ENCODE measurements around the gene DCAF6. TPM values are rescaled to one million over a fixed set of nuclear protein-coding genes. Genes with fewer than 3 reads are reported as not detected.

DCAF6 gene
- total RNA-seq, 1 experiment from 2014 or later = 31.9 TPM

DNA sequence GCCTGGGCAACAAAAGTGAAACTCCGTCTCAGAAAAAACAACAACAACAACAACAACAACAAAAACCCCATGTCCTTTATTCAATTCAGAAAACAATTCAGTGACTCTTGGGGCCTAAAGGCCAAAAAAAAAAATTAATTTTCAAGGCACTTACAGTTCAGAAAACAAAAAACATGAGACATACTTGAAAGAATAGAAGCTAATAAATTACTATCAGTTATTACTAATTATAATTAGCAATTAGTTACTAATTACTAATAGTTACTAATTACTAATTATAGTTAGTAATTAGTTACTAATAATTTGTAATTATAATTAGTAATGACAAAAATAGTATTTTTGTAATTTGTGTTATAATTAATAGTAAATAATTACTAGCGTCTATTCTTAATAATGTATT lies 57.2 kb downstream of the DCAF6 start:
- POLR2A ChIA-PET (ENCODE audit: low non-redundant PET) = no interaction called here
- no peaks in the 10 kb centered on the region for H3K9me3 ChIP-seq (ENCODE audit: low read depth, low read length, poor library complexity, severe bottlenecking)
- H3K27ac ChIP-seq (ENCODE audit: low read depth, low read length, poor library complexity, severe bottlenecking) = no peak overlapping the region
- BruUV-seq (replicated peaks) = no TSS peak
- intact Hi-C loops (cut with micrococcal nuclease; ENCODE audit: unreplicated experiment) = no loop called here
- no peak overlapping the region for H3K4me3 ChIP-seq (ENCODE audit: low read depth, low read length, poor library complexity, severe bottlenecking)
- H3K4me1 ChIP-seq (ENCODE audit: insufficient read depth, low read length, poor library complexity, severe bottlenecking) = no peaks in the 10 kb centered on the region
- H3K36me3 ChIP-seq (ENCODE audit: insufficient read depth, low read length, poor library complexity, severe bottlenecking) = peaks cover 7% of the 10 kb centered on the region
- TF ChIP-seq, protein P1, sequence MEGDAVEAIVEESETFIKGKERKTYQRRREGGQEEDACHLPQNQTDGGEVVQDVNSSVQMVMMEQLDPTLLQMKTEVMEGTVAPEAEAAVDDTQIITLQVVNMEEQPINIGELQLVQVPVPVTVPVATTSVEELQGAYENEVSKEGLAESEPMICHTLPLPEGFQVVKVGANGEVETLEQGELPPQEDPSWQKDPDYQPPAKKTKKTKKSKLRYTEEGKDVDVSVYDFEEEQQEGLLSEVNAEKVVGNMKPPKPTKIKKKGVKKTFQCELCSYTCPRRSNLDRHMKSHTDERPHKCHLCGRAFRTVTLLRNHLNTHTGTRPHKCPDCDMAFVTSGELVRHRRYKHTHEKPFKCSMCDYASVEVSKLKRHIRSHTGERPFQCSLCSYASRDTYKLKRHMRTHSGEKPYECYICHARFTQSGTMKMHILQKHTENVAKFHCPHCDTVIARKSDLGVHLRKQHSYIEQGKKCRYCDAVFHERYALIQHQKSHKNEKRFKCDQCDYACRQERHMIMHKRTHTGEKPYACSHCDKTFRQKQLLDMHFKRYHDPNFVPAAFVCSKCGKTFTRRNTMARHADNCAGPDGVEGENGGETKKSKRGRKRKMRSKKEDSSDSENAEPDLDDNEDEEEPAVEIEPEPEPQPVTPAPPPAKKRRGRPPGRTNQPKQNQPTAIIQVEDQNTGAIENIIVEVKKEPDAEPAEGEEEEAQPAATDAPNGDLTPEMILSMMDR (conservative IDR thresholded peaks at IDR 0.05; ENCODE audit: low read depth, low read length) = no peak
- no peak for TF ChIP-seq EZH2 (IDR thresholded peaks at IDR 0.05; ENCODE audit: borderline replicate concordance, low read depth, low read length, poor library complexity, severe bottlenecking)
- H3K27me3 ChIP-seq (replicated peaks; ENCODE audit: insufficient read depth, low read depth, low read length, poor library complexity) = no peaks in the 10 kb centered on the region
- DNase-seq (ENCODE audit: low spot score) = no peak
- CTCF ChIA-PET = no interaction called here

DNA sequence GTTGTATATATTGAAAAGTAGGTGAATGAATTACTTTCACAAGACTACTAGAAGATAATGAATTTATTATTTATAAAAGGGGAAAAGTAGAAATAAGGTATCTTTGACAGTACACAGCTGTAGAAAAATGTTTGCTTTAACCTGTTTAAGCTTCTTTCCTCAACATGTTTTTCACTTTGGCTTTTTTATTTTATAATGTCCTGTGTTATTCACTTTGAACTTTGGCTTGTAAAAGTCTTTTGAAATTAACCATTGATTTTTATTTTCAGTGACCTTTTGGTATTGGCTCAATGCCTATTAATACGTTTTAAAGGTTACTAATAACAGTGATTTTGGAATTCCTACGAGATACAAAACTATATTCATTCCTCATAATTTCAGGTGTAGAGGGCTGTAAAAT lies 58.1 kb downstream of the DCAF6 start:
- Histone ChIP-seq H3K27ac (ENCODE audit: low read depth, low read length, poor library complexity, severe bottlenecking) (no peak overlapping the region), H3K4me3 (ENCODE audit: low read depth, low read length, poor library complexity, severe bottlenecking) (no peak overlapping the region), H3K27me3 (replicated peaks; ENCODE audit: insufficient read depth, low read depth, low read length, poor library complexity) (no peaks in the 10 kb centered on the region), H3K9me3 (ENCODE audit: low read depth, low read length, poor library complexity, severe bottlenecking) (no peaks in the 10 kb centered on the region), H3K36me3 (ENCODE audit: insufficient read depth, low read length, poor library complexity, severe bottlenecking) (peaks cover 7% of the 10 kb centered on the region), H3K4me1 (ENCODE audit: insufficient read depth, low read length, poor library complexity, severe bottlenecking) (no peaks in the 10 kb centered on the region)
- no TSS peak for BruUV-seq (replicated peaks)
- POLR2A ChIA-PET (ENCODE audit: low non-redundant PET) = no interaction called here
- TF ChIP-seq, protein P1 (conservative IDR thresholded peaks at IDR 0.05; ENCODE audit: low read depth, low read length) = no peak
- no peak for TF ChIP-seq EZH2 (IDR thresholded peaks at IDR 0.05; ENCODE audit: borderline replicate concordance, low read depth, low read length, poor library complexity, severe bottlenecking)
- DNase-seq (ENCODE audit: low spot score) = no peak
- intact Hi-C loops (cut with micrococcal nuclease; ENCODE audit: unreplicated experiment) = no loop called here
- CTCF ChIA-PET = no interaction called here

DNA sequence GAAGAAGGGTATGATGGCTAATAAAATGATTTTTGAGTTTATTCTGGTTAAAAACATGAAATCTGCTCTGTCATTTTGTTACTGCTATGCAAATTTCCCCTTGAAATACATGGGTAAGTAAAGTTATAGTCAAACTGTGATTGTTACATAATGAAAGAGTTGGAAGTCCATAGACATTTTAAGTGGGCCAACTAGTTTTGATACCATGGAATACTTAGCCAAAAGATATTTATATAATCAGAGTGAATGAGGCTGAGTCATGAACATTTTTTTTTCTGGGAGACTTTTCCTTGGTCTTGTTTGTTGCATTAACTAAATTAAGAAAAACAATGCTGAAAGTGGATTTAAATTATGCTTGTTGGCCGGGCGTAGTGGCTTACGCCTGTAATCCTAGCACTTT lies 58.6 kb downstream of the DCAF6 start:
- TF ChIP-seq EZH2 (IDR thresholded peaks at IDR 0.05; ENCODE audit: borderline replicate concordance, low read depth, low read length, poor library complexity, severe bottlenecking) = no peak
- TF ChIP-seq, protein P1 (conservative IDR thresholded peaks at IDR 0.05; ENCODE audit: low read depth, low read length) = no peak
- no peak for DNase-seq (ENCODE audit: low spot score)
- Histone ChIP-seq H3K4me1 (ENCODE audit: insufficient read depth, low read length, poor library complexity, severe bottlenecking) (no peaks in the 10 kb centered on the region), H3K9me3 (ENCODE audit: low read depth, low read length, poor library complexity, severe bottlenecking) (no peaks in the 10 kb centered on the region), H3K36me3 (ENCODE audit: insufficient read depth, low read length, poor library complexity, severe bottlenecking) (peaks cover 7% of the 10 kb centered on the region), H3K27ac (ENCODE audit: low read depth, low read length, poor library complexity, severe bottlenecking) (no peak overlapping the region), H3K27me3 (replicated peaks; ENCODE audit: insufficient read depth, low read depth, low read length, poor library complexity) (no peaks in the 10 kb centered on the region), H3K4me3 (ENCODE audit: low read depth, low read length, poor library complexity, severe bottlenecking) (no peak overlapping the region)
- intact Hi-C loops (cut with micrococcal nuclease; ENCODE audit: unreplicated experiment) = no loop called here
- ChIA-PET POLR2A (ENCODE audit: low non-redundant PET) (no interaction called here), CTCF (no interaction called here)
- no TSS peak for BruUV-seq (replicated peaks)
